NCI-H82 treated with DMSO at 0.1 percent for 48 hours (cell line): ENCODE results near the gene AMDHD1.

ENCODE experiments used
- DNase-seq: peaks from one replicate; lab custom pipeline; 2025; ENCODE audit not compliant: unreplicated experiment; lab: John Stamatoyannopoulos, UW

AMDHD1 gene

GRCh38 chr12:95943330-95943842 is at the start of gene AMDHD1:
Gene AMDHD1, plus strand, starts transcription at chr12:95943331. Its CDS starts 68 bp downstream, at chr12:95943399.
- no peak for DNase-seq

- no peak for DNase-seq
Measured at GRCh38 chr12:95896846-95897245, 46.3 kb upstream of the AMDHD1 start.

- DNase-seq, result no peak
Measured at GRCh38 chr12:95898081-95898480, 45.0 kb upstream of the AMDHD1 start.

- DNase-seq, result no peak
Measured at GRCh38 chr12:95908573-95908972, 34.6 kb upstream of the AMDHD1 start.

GRCh38 chr12:95909871-95910270 is 33.3 kb upstream of the AMDHD1 start:
- DNase-seq, result no peak

- DNase-seq, result peak; percentile 65
Measured at GRCh38 chr12:95918194-95918993, 24.7 kb upstream of the AMDHD1 start.

- no peak for DNase-seq
Measured at GRCh38 chr12:95919110-95919509, 24.0 kb upstream of the AMDHD1 start.

- DNase-seq, result no peak
Measured at GRCh38 chr12:95922231-95922630, 20.9 kb upstream of the AMDHD1 start.

GRCh38 chr12:95940514-95940913 is 2.6 kb upstream of the AMDHD1 start:
- no peak for DNase-seq

GRCh38 chr12:95942101-95942523 is 1.0 kb upstream of the AMDHD1 start:
- DNase-seq, result no peak

- DNase-seq, result peak; percentile 66
Measured at GRCh38 chr12:95942524-95943329, 404 bp upstream of the AMDHD1 start, which contains the start of gene CCDC38. Gene CCDC38, minus strand, starts transcription at chr12:95942614. Its CDS starts 6,105 bp downstream, at chr12:95936509.

- no peak for DNase-seq
Measured at GRCh38 chr12:95944108-95944704, 1.1 kb downstream of the AMDHD1 start.

GRCh38 chr12:95949477-95950206 is 6.5 kb downstream of the AMDHD1 start:
- no peak for DNase-seq

GRCh38 chr12:95951515-95951914 is 8.4 kb downstream of the AMDHD1 start:
- no peak for DNase-seq

- DNase-seq, result no peak
Measured at GRCh38 chr12:95953000-95953399, 9.9 kb downstream of the AMDHD1 start.

- DNase-seq, result no peak
Measured at GRCh38 chr12:95955549-95956159, 12.5 kb downstream of the AMDHD1 start.

GRCh38 chr12:95956557-95957145 is 13.5 kb downstream of the AMDHD1 start:
- no peak for DNase-seq

GRCh38 chr12:95959107-95959506 is 16.0 kb downstream of the AMDHD1 start:
- DNase-seq, result no peak

GRCh38 chr12:95960241-95960640 is 17.1 kb downstream of the AMDHD1 start:
- DNase-seq, result no peak

GRCh38 chr12:95962222-95962621 is 19.1 kb downstream of the AMDHD1 start:
- no peak for DNase-seq
